NCI-H82 treated with DMSO at 0.1 percent for 48 hours (cell line): Measurements from ENCODE around the gene AUTS2.

Experiments used
- DNase-seq: peaks from one replicate; lab custom pipeline; 2025; ENCODE audit not compliant: unreplicated experiment; lab: John Stamatoyannopoulos, UW

The AUTS2 gene

DNA sequence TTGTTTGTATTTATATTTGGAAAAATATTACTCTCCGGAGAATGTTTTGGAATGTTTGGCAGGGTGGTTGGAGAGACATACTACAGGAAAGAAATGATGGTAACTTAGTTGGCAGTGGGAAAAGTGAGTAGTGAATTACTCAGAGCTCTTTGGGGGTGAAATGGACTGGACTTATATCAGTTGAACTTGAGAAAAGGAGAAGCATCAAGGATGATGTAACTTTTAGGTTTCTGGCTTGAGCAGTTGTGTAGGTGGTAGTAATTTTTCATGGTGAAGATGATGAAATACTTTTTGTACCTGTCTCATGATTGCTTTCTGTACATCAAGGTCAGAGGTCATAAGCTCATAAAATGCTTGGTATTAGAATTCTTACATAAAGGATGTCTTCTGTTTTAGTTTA, 617.2 kb downstream of the AUTS2 start:
- DNase-seq: no peak

DNA sequence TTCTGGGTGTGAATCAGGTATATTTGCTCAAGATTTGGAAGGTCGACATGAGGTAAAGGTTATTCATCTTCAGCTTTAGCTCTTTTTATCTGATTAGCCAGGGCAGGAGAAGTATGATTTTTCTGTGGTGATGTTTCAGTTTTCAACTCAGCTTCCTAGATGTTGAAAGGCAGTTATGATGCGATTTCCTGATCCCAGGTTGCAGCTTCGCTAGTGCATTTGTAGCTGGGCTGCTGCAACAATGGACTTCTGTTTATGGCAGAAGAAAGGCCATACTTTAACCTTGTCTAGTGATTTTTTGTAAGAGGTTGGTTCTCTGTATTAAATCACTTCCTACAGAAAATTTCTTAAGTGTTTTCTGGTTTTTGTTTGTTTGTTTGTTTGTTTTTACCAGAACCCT, 619.3 kb downstream of the AUTS2 start:
- no peak for DNase-seq

DNA sequence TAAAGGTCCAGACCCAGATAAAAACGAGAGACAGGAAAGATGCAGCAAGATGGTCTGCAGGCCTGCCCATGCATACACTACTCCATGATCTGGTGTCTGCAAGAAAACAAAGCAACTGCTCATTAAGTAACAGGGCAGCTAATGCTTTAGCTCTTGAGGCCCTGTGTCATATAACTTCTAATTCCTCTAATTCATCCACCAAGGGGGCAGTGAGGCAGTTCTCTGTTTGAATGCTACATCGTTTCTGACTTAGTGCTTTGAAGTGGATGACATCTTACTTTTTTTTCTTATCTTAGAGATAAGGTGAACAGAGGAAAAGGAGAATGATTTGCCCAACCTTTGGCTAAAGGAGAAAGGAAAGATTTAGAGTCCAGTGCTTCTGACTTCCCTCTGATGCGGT, 619.7 kb downstream of the AUTS2 start:
- DNase-seq: no peak

DNA sequence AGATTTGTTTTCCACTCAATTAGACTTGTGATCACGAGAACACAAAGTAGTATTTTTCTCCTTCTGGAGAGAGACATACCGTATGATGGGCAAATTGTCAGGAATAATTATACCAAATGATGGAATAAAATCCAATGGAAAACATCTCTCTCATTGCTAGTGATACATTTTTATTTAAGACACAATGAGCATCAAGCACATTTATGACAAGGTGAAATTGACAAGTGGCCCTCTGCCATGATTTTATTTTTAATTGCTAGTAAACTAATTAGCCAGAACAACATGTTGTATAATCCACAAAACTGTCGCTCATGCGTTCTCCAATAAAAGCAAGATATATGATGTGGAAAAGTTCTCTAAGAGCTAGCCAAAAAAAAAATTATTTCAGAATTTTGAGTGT, 620.8 kb downstream of the AUTS2 start:
- DNase-seq: no peak

DNA sequence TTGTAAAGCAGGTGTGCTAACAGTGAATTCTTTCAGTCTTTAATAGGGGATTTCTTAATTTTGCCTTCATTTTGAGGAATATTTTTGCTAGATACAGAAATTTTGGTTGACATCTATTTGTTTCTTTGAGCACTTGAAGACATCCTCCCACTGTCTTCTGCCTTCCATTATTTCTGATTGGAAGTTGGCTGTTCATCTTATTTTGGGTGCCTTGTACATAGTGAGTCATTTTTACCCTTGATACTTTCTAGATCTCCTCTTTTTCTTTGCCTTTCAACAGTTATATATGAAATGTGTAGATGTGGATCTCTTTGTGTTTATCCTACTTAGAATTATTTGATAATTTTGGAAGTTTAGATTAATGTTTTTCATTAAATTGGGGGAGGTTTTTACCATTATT, 631.0 kb downstream of the AUTS2 start:
- no peak for DNase-seq

DNA sequence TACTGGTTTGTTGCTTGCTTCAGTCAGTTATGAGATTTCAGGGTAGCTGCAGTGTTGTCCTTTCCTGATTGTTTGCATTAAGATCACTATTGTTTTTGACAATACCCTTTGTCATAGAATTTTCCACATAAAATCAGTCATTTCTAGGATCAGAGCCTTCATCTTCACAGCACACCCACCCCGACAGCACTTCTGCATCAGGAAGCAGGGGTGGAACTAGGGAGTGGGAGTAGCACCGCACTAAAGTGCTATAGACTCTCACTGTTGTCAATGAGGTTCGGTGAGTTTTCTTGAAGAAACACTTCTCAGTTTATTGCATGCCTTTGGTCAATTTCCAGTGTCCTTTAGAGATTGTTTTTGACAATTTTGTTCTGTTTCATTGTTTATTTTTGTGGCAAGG, 632.5 kb downstream of the AUTS2 start:
- DNase-seq: no peak

DNA sequence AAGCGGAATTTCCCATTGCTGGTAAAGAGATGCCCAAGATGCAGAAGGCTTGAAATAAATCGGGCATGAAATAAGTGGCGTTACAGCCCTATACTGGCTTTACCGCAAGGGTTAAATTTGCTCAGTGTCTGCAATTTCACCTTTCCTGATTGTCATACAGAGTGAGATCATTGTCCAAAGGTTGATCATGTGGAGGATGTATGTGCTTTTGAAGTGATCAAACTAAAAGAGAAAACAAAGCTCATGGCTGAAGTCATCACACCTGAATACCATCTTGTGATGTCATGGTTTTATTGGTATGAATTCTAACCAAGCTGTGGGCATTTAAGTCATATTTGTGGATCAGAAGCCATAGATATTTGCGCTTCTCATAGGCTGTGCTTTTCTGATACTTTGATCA, 635.5 kb downstream of the AUTS2 start:
- no peak for DNase-seq

DNA sequence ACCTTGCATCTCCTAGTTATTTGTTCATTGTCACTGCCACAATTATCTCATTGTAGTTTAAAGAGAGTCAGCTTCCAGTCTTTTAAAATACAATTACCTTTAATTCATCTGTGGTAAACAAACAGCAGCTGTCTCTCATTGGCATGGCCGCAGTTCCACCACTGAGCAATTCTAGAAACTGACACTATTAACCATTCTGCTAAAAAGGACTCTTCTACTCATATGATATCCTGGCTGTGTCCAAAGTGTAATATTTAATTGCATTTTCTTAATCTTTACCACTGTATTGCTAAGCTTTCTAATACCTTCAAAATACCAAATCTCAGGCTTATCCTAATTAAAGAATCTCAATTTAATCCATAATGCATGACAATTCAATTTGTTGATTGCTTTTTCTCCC, 639.0 kb downstream of the AUTS2 start:
- DNase-seq: peak; percentile 86

DNA sequence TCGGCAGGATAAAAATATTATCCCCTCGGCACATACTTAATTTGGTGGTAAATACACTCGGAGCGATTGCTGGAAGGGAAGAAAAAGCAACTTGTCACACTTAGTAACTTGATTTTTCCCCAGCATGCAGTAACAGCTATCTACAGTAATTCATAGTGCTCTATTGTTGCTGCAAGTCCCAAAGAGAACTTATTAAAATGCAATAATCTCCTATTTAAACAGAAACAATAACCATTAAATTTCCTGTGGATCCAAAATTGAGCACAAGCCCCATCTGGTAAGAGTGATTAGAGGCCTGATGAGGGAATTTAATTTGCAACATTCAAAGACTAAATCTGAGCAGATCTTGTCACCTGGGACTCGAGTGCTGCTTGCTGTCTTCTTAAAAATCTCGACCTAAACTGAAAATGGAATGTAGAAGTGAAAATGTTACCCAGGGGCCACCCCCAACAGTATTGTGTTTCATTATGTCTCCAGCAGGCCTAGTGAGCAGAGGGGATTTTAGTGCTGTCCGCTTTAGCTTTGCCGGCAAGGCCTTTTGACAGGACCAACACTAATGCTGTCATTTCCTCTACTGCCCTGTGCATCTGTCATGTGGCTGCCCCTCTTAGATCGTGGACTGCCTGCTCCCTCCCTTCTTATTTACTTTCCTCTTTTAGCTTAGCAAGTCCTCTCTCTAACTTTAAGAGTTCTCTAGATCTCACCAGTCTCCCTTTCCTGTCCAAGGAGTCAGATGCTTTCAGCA, 639.7 kb downstream of the AUTS2 start:
- DNase-seq: peak; percentile 84

DNA sequence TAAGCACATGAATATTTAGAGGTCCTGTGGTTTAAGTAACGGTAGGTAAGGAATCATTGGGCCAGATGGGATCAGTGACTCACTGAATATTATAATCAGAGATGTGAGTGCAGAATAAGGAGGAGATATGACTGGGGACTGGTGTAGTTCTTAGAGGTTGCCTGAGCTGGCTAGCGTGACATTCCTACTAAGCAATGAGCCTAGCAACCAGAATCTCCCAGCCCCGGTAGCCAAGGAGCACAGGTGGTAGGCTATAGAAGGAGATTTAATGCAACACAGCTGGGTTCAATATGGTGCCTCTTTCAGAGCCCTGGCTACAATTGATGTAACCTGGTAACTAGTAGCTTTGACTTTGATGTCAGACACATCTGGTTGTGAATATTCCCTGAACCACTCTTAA, 641.6 kb downstream of the AUTS2 start:
- peak; percentile 79 for DNase-seq

DNA sequence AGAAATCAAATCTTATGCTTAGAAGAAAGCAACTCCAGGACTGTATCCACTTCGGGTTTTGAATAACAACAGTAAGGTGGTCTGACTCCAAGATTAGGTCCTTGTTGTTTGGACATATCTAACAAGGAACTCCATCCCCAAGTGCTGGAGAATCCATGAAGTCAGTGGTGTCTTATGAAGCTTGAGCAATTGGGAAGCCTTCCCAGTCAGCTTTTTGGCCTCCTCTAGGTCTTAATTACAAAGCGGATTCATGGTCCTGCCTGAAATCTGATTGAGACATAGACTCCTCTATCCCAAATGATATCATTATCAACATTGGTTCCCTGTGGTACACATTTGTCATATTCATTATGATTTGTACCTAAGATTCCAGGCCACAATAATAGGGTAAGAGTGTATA, 642.6 kb downstream of the AUTS2 start:
- no peak for DNase-seq

DNA sequence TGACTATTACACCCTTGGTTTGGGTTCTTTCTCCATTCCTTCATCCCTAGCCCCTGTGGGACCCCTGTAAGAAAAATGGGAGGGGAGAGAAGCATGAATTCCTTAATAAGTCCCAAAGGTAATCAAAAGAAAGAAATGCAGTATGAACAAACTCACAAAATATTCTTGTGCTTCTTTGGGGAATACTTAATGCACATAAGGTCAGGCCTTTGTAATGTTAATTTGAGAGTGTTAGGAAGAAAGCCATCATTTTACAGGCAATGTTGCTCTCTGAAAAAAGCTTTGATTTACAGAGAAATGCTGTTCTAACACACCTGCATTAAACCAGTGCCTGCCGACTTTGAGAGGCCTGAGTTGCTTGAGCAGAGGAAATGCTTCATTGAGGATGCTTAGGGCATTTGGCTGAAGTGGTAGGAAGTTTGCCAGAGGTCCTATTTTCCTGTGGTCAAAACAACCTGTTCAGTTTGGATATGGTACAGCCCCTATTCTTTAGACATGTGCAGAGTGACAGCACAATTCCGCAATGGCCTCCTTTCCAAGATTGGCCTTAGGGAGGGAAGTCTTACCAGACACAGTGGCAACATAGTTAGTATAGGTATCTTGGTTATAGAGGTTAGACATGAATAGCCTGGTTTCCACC, 643.4 kb downstream of the AUTS2 start:
- no peak for DNase-seq

DNA sequence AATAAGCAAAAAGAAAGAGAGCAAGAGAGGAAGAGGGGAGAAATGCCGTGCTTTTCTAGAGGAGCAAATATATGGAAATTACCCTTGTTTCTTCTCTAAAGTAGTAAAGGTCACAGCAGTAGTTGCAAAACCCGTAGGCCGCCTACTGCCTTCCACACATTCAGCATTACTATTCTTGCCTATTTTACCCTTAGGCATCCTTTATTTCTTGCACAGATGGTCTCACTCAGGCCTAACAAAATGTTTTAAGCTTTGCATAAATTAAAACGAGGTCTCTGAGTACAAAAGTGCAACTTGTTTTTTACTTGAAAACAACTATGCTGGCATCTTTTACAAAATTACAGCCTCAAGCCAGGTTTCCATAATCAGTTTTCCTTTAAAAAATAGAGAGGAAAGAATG, 644.6 kb downstream of the AUTS2 start:
- DNase-seq: no peak

DNA sequence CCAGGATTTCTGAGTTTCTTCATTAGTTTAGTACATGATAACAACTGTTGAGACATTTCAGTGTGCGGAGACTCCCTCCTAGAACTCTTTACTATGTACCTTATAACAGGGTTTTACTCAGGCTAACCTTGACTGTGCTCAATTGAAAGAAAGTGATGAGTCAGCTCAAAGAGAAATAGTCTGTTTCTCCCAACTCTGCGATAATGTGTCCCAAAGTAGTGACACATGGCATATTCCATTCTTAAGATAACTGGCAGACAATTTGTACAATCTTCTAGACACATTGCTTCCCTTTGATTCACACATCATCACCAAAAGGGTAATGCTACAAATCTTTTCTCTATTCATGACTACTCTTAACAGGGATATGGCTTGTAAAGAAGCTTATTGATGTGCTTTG, 645.2 kb downstream of the AUTS2 start:
- DNase-seq: no peak

DNA sequence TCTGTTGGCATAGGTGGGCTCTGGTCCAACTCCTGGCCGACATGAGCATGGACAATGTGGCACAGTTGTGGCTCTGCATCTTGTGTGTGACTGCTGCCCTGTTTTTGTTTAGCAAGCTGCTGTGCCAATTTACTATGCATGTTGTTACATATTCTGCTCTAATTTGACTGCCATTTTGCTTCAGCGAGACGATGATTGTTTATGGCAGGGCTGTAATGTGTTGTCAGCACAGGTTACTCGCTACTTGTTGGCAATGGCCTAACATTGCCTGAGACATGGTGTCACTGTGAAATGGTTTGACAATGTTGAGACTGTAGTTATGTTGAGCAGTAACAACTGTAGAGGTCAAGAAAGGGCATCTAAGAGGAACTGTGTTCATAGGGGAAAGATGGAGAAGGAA, 659.6 kb downstream of the AUTS2 start:
- no peak for DNase-seq

DNA sequence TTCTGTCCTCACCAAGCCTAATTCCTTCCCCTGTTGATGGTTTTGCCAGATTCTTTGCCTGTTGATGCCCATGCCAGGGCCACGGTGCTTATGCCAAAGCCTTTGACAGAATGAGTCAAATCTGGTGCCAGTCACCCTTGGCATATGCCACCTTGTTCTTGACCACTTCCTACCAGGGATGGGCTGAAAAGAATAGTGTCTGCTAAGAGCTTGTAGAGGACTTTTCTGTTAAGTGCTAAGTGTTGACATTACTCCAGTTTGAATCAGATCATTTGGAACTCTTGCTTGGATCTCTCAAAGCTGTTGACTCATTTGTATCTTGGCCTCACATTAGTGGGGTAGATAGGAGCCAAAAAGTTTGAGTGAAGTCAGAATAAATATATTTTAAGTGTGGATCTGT, 661.2 kb downstream of the AUTS2 start:
- DNase-seq: no peak

DNA sequence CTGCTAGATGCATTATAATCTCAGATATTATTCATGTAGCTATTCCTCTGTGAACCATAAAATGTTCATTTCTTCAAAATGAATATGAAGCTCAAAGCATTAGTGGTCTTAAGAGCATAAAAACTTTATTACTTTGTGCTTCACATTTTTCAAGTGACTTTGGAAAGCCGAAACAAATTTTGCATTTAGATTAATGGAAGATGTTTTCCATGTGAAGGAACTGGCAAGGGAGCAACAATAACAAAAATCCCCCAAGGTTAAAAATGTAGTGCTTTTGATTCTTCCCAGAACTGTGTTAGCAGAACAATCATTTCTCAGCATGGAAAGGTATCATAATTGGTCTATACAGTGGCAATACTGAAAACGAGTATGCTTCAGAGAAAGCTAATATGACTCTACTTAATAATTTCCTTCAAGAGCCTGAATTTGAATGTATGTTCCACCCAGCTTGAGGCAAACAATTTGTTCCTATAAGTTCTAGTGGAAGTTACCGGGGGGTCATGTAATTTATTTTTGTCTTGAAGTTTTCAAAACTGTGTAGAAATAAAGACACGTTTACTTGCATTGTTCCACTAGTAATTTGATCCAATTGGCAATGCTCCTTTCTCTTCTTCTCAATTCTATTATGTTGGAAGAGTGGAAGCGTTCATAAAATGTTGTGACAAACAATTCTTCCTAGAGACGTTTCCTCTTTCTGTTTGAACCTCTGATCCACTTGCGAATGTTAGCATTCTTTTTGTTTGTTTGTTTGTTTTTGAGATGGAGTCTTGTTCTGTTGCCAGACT, 665.4 kb downstream of the AUTS2 start:
- no peak for DNase-seq

DNA sequence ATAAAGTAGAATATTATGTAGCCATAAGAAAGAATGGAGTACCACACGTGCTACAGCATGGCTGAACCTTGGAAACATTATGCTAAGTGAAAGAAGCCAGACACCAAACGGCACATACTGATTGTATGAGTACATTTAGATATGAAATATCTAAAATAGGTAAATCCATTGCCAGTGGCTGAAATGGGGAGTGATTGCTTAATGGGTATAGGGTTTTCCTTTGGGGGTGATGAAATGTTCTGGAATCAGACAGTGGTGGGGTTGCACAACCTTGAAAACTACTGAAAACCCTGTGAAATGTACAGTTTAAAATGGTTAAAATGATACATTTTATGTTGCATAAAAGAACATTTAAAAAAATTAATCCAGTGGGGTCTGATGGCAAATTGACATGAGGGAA, 667.9 kb downstream of the AUTS2 start:
- DNase-seq: no peak

DNA sequence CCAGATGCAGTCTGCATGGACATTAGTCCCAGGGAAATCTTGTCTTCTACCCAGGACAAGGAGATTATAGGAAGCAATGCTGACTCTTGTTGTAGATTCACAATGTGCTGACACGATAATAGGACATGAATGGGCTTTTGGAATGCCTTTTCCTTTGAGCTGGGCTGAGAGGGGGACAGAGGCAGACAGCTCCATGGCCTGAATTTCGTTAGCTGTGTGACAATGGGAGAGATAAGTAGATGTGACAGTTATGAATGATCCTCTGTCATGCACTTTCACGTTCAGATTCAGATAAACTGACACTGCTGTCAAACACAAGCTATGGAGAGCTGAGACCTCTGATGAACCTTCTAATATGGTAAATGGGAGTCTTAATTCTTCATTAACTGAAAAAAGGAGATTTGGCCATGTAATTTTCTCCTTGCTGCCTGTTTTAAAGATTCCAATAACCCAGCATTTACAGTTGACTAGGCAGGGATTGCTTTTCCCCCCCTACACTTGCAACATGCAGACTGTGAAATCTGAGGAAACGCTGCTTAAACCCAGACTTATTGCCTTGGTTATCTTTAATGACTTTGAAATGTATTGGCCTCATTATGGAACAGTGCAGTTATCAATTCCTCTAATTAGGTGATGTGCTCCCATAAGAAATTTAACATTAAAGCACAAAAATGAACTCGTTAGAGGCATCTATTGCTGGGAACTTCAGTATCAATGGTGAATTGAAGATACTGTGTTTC, 669.3 kb downstream of the AUTS2 start:
- DNase-seq: peak; percentile 54

DNA sequence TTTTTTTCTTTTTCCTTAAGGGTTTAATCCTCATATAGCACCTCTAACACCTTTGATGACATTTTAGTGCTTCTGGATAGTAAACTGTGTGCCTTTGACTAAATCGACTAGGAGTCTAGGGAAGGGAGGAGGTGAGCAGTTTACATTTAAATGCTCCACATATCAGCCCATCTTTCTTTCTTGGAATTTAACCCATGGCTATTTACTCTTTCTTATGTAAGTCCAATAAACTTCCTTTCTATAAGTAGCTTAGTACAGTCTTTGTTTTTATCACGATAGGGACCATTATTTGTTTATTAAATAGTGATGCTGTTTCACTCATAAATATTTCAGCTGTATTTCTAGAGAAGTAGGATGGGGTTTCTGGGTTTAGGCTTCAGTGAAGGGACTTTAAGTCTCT, 669.9 kb downstream of the AUTS2 start:
- no peak for DNase-seq

DNA sequence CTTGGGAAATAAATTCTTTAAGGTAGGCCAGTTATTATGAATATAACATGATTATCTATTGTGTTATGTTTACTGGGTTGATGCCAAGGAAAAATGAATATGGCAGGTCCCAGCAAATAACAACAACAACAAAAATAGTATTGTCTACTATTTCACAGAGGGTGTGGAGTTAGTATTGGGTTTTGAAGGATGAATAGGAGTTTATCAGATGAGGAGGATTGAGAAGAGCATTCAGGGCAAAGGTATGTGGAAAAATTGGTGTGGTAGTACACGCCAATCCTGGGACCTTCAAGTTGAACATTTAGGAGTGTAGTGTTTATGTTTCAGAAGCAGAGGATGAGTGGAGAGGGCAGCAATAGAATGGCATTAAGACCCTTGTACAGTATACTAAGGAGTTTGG, 671.9 kb downstream of the AUTS2 start:
- no peak for DNase-seq
